GM18861 (cell line): Measurements from ENCODE around the gene FRMPD4.

Experiments
- ATAC-seq: cut with Tn5 transposase; IDR thresholded peaks from one replicate; pipeline ENCODE4 v1.9.1; 2021; ENCODE audit not compliant: unreplicated experiment

Gene FRMPD4

DNA sequence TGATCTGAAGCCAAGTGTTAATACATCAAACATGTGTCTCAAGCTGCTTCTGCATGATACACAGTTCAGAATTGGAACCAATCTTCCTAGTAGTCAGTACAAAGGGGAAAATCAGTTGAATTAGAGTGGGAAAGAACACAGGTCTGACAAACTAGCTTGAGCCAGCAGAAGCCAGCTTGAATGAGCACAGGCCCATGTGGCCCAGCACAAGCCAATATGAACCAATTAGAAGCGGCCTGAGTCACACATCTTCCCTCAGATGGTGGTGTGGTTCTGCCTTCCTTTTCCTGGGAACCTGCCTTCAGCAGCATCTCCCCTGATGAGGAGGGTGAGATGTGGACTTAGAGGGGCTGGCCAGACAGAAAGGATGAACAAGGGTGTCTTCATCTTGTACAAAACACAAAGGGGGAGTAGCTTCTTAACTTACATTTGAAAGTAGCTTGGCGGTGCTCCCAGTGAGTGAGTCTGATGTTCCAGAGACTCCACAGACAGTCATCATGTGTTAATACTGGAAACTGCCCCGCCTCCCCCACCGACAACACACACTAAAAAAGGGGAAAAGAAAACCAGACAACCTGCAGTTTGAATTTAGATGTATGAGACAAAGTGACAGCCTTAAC, 72.0 kb downstream of the FRMPD4 start:
- no peak for ATAC-seq

DNA sequence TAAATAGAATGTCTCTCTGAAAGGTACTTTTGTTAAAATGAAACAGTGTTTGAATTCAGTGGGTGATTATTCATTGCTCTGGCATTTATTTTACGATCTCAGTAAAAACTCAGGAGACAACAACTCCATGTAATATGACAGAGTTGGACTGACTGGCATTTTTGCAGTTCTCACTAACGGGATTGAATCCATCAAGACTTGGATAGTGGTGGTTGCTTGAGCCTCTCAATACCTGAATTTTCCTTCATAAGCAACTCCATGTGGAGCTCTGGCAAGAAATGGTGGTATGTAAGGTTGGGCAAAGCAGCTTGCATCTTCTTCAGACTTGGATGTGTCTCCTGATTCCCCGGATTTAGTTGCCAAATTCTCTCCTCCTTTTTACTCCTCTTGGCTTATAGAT, 72.7 kb downstream of the FRMPD4 start:
- ATAC-seq, result no peak

DNA sequence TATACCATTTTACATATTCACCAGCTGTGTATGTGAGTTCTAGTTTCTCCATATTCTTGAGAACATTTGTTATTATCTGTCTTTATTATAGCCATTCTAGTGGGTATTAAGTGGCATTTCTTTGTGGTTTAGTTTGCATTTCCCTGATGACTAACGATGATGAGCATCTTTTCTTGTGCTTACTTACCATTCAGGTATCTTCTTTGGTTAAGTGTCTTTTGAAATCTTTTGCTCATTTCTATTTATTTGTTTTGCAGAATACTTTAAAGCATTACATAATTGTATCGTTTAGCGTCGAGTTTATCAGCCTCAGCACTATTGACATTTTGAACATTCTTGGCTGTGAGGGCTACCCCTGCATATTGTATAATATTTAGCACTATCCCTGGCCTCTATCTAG, 85.4 kb downstream of the FRMPD4 start:
- ATAC-seq, result no peak

DNA sequence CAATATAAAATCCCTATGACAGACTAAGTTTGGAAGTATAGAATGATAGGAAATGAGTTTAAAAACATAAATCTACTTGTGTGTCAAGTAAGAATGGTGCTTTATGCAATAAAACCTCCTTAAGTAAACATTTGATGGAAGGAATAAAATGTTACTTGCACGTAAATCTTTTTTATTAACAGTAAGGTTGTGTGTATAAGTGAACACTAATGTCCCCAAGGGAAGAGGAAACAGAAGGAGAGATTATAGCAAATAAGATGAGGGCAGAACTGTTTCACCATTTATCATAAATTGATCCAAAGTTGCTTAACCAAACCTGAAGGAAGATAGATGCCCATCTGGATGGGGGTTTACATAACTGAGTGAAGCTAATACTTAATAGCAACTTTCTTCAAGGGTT, 86.8 kb downstream of the FRMPD4 start:
- ATAC-seq, result no peak

DNA sequence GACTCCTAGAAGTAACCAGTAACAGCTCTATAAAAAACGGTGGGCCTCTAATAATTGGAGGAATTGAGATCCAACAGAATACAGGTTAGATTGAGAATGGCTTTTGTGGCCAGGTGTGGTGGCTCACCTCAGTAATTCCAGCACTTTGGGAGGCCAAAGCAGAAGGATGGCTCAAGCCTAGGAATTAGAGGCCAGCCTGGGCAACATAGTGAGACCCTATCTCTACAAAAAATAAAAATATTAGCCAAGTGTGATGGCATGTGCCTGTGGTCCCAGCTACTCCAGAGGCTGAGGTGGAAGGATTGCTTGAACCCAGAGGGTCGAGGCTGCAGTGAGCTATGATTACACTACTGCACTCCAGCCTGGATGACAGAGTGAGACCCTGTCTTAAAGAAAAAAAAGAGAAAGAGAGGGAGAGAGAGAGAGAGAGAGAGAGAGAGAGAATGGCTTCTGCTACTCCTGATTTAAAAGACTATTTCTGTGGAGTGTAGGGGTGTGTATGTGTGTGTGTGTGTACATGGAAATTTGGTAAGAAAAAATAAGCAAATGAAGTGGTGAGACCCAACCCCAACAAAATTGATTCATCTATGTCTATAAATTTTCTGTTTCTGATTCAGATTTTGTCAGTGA, 89.3 kb downstream of the FRMPD4 start:
- no peak for ATAC-seq

DNA sequence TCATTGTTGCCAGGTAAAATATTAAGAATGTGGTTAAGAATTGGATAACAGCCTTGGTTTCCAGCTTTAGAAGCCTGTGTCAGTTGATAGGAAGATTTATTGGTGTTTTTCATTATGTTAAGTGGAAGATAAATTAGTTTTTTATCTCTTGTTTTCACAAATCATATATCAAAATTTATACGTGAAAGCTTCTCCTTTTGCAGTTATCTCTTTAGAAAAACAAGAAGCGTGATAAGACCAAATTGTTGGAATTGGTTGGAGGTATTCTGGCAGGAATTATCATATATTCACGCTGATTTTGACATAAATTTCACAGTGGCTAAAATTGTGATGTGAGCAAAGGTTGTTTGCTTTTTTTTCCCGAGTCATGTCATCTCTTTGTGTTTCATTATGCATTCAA, 90.6 kb downstream of the FRMPD4 start:
- ATAC-seq, result no peak

DNA sequence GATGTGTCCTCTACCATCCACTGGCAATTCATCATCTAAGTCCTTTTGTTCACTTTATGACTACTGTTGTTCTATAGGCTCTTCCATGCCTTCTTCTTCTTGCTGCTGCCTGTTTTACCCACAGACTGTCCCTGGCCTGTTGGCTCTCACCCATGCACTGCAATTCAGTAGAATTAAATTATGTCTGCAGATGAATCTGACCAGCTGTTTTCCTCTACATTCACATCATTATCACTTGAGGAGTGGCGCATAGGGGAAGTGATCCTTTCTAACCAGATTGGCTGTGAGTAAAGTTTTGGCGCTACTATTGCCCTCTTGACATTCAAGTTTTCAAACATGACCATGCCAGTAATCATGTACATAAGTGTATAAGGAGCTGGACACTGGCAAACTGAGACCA, 91.7 kb downstream of the FRMPD4 start:
- ATAC-seq, result no peak

DNA sequence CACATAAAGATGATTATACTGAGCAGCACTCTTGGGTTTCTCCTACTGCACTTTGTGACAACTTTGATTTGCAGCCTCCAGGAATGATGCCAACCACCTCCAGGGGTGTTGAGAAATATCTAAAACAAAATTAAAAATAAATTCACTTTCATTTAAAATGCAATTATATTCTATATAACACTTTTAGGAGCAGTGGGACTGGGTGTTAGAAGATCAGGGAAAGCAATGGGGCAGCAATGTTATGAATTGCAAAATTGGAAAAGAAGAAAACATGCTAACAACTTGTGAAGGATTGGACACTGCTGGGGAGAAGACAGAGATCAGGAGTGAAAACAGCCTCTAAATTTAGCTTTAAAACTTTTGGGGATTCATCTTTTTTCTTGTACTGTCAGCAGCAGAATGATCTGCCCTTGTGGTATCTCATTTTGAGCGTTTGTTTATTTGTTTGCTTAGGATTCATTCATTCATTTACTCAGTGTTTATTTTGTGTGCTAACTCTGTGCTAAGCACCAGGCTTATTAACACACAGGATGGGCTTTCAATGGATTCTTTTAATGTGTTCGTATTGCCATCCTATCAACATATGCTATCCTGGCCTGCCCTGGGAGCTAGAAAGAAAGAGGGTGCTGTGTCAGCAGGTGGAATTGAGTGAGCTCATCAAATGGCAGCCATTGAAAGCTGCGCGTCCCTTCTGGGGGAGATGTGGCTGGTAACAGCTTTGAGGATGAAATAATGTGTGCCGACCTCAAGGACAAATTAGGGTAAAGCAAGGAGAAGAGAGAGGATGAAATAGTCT, 96.5 kb downstream of the FRMPD4 start:
- ATAC-seq, result no peak

DNA sequence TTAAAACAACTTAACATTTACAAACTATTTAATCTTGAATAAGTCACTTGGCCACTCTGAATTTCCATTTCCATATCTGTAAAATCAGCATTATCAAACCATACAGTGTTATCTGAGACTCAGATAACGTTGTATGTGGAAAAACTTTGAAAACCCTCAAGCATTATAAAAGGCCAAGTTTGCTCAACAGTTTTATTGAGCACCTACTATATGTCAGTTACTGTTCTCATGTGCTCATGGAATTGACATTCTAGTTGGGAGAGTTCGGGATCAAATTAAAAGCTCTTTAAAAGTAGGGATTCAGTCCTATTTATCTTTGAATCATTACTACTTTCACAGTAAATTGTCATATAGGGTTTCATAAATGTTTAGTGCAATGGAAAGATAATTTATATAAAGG, 97.9 kb downstream of the FRMPD4 start:
- no peak for ATAC-seq

DNA sequence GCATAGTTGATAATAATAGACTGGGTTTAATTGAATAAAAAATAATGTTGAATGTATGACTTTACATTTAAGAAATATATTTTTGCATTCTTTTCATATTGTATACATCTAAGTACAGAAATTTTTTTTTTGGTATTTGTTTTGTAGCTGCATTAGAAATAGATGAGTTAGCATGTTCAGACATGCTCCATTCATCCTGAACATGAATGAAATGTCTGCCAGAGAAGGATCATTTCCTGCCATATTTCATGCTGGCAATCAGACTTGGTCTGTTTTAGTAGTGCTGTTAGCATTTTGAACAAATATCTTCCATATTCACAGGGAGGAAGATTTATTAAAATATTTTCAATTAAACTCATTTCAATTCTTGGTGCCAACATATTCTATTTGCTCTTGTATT, 98.9 kb downstream of the FRMPD4 start:
- ATAC-seq, result no peak

DNA sequence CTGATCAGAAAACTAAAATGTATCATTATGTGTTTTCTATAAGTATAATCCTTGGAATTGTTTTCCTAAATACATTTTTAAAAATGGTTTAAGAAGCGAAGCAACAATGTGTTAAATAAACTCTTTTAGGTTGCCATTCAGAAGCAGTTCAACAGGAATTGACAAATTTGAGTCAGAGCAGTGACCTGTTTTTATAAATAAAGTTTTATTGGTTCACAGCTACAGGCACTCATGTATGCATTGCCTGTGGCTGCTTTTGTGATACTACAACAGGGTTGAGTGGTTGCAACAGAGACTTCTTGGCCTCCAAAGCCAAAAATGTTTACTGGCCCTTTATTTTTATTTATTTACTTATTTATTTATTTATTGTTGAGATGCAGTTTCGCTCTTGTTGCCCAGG, 99.5 kb downstream of the FRMPD4 start:
- ATAC-seq, result no peak

DNA sequence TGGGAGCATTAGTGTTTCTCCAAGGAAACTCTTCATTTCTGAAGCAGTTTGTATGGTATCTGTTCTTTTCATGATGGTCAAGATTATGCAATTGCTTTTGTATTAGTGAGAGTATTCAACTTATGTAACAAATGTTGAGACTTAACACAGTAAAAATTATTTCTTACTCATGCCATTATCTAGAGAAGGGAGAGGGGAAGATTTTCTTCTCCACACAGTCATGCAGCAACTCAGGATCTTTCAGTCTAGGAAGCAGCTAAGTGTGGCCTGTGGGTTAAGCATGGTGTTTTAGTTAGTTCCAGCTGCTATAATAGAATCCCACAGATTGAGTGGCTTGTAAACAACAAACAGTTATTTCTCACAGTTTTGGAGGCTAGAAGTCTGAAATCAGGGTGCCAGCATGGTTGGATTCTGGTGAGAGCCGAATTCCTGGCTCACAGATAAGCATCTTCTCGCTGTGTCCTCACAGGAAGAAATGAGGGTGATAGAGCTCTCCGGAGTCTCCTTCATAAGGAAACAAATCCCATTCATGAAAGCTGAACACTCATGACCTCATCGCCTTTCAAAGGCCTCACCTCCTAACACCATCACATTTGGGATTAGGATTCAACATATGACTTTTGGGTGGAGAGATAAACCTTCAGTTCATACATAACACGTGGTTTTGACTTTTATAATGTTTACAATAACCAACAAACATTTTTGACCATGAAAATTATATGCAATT, 101.2 kb downstream of the FRMPD4 start:
- no peak for ATAC-seq

DNA sequence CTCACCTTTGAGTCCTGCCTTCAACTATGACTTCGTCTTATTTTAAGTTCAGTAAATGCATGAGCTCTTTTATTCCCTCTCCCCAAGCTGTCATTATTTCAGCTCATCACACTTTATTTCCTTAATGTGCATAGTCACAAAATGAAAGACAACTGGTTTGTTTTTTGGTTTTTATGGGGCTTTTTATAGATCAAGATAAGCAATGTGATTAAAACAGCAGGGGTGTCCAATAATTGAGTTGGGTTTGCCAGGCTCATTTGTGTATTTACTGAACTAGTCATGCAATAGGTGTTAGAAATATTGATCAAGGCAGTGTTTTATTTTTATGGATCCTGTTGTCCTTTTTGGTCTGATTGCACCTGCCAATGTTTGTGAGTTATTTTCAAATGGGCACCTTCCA, 102.2 kb downstream of the FRMPD4 start:
- ATAC-seq, result no peak

DNA sequence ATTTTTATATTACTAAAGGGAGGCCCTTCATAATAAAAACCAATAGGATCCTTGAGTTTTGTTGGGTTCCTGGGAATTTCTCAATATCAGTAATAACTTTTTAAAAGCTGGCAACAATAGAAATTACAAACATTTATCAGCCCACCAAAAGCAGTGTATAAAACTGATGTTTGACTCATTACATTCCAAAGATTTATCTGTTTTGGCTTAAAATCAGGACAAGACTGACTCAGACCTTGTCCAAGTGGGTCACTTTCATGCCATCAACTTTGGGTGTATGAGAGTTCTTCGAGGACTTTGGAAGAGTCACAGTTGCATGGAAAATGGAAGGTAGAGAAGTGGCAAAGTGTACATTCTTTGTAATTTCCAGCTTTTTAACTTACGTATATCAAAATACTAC, 102.8 kb downstream of the FRMPD4 start:
- ATAC-seq, result no peak

DNA sequence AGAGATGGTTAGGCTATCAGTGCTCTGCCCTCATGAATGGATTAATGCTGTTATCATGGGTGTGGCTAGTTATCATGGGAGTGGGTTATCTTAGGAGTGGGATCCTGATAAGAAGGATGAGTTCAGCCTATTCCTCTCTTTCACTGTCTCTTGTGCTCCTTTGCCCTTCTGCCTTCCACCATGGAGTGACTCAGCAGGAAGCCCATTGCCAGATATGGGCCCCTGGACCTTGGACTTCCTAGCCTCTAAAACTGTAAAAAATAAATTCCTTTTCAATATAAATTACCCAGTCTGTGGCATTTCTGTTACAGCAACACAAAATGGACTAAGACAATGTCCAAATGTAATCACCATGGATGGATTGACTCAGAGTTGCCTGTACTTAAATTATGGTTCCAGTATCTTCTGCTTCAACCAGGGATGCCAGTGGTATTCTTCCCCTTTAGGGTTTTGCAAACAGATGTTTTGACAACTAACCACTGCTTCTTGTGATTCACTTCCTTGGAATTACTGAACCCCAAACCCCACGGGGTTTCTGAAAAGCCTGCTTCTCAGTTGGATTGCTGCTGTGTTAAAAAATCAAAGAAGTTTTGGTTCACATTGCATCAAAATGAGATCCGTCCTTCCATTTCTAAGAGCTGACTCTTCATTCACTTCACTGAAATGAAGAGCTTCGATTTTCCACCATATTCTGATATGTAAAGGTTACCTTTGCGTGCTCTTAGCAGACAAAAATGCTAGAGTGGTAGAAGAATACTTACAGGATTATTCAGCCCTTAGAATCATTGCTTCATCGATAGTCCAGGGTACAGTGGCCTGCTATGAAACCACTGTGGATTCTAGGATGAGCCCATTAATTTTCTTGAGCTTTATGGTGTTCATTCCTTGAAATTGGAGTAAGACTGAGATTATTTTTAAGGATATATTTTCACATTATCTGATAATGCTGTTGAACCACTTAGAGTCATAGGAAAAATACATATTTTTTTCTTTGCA, 107.7 kb downstream of the FRMPD4 start:
- ATAC-seq, result no peak

DNA sequence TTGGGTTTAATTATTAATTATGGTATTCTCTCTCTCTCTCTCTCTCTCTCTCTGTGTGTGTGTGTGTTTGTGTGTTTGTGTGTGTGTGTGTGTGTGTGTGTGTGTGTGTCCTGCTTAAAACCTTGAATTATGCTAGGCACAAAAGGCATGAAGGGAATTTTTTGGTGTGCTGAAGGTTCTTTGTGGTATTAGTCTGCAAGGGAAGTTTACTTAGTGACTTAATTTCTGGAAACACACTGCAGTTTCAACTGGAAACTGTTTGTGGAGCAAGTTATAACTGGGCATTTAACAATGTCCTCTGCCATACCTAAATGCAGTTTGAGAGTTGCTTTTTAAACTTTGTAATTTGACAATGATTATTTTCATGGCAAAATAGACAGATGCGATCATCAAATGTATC, 111.7 kb downstream of the FRMPD4 start:
- no peak for ATAC-seq

DNA sequence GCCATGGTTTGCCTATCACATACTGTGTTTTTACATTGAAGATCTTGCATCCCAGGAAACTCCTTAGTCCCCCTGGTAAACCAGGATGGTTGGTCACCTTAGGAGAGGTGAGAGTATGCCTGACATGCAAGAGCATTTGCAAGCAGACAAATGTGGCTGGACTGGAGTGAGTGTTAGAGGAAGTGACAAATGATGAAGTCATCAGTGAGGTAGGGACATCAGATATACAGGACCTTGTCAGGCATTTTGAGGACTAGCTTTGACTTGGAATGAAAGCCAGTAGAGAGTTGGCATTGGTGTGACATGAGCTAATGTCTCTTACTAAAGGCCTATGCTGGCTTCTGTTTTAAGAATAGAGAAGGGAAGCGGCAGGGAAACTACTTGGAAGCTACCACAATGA, 124.9 kb downstream of the FRMPD4 start:
- ATAC-seq, result no peak

DNA sequence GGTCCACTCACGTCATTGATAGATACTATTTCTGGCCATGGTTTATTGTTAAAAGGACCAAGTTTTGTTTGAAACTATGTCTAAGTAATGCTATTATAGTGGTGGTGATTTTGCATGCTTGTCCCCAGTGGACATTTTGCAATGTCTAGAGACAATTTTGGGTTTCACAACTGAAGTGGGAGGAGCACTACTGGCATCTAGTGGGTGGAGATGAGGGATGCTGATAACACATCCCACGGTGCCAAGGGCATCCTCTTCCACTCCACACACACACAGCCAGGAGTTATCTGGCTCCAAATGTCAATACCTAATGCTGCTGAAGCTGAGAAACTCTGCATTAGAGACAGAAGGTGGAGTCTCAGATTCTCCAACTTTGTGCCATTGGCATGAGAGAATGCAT, 131.2 kb downstream of the FRMPD4 start:
- ATAC-seq, result no peak

DNA sequence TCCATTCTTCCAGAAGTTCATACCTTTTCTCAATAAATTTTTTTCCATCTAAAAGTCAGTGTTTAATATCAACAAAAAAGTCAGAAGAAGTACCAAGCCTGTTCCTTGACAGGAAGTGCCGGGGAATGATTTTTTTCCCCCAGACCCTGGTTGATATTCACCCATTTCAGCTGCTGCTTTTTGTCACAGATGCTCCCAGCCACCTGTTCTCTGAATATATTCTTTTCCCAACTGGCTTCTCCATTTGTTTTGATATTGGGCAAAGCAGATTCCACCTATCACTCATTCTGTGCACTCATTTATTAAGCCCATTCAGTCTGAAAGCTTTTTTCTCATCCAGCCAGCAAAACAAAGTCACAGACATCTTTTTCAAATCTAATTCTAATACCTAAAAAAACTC, 139.9 kb downstream of the FRMPD4 start:
- ATAC-seq, result no peak

DNA sequence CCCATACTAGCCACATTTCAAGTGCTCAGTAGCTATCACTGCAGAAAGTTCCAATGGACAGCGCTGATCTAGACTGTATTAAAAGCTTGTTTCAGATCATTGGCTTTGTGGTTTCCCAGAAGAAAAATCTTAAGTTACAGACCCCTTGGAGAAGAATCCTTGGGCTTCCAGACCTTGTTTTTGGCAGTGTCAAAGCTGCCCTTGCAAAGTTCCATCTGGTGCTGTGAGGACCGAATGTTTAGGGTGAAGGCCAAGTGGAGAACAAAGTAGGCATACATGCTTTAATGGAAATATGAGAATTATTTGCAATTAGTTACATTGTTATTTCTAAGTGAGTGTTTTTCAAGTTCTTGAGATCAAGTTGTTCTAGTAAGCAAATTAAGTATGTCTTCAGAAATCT, 144.7 kb downstream of the FRMPD4 start:
- ATAC-seq, result no peak
